HAP-1 (cell line): ENCODE results near the gene SAP30BP.

Source experiments
- DNase-seq, 2 experiments: peaks; one replicate each; pipeline ENCODE4 v3.0.0-alpha.2; 2016 to 2020; ENCODE audit warnings: low spot score in 2 of 2
- H3K27me3 ChIP-seq: fragments of 250-450 bp; sonication (Bioruptor Pico); 2 replicates; pipeline ENCODE4 v1.5.1; 2020; ENCODE audit warnings: low read depth, mild to moderate bottlenecking, moderate library complexity
- H3K36me3 ChIP-seq: fragments of 250-450 bp; sonication (Bioruptor Pico); replicated peaks from 2 replicates; pipeline ENCODE4 v1.5.1; 2020; ENCODE audit warnings: mild to moderate bottlenecking
- H3K4me1 ChIP-seq: fragments of 250-450 bp; sonication (Bioruptor Pico); 2 replicates; pipeline ENCODE4 v1.5.1; 2020; ENCODE audit warnings: mild to moderate bottlenecking
- H3K4me3 ChIP-seq: fragments of 250-450 bp; sonication (Bioruptor Pico); 2 replicates; pipeline ENCODE4 v1.5.1; 2020; ENCODE audit warnings: mild to moderate bottlenecking, moderate library complexity
- H3K9me3 ChIP-seq: fragments of 250-450 bp; sonication (Bioruptor Pico); 2 replicates; pipeline ENCODE4 v1.5.1; 2020; ENCODE audit warnings: mild to moderate bottlenecking, moderate library complexity
- in situ Hi-C: fragments of 300-500 bp; cut with MboI; formaldehyde crosslinking; loops from 3 replicates; pipeline ENCODE4 v1.14.3; 2020; ENCODE audit warnings: low sequenced_read_pairs, inconsistent platforms, mixed read lengths

Gene SAP30BP

GRCh38 chr17:75757086-75757681, 90.0 kb downstream of the SAP30BP start:
- H3K27me3 ChIP-seq, result no peaks in the 10 kb centered on the region
- in situ Hi-C loops, result no loop called here
- no peaks in the 10 kb centered on the region for H3K36me3 ChIP-seq
- DNase-seq, result no peak
- no peaks in the 10 kb centered on the region for H3K9me3 ChIP-seq
- peaks cover 7% of the 10 kb centered on the region for H3K4me1 ChIP-seq
- H3K4me3 ChIP-seq, result no peak overlapping the region
